NCI-H146 treated with DMSO at 0.1 percent for 48 hours (cell line): ENCODE data around the gene WNT3A.

Experiments
- DNase-seq: peaks from one replicate; lab custom pipeline; 2025; ENCODE audit not compliant: unreplicated experiment; lab: John Stamatoyannopoulos, UW

WNT3A gene

DNA sequence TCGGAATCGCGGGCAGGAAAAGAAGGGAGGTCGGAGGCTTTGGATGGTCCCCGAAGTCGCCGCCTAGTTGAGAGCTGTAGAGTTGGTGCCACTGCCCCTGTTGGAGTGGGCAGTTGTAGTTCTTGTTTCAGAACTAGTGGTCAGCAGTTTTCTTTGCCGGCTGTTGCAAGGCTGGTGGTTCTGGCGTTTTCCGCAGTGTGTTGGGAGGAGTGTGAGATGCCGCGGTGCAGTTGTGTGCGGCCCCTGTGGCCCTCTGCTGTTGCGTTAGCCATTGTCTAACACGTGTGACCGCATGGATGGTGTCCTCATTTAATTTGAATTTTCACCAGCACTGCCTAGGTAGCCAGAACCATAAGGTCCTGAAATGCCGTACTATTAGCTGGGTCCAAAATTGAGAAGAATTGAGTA is 77.1 kb downstream of the WNT3A start:
- DNase-seq = no peak

GRCh38 chr1:228084325-228084724 is 77.5 kb downstream of the WNT3A start:
- DNase-seq = no peak

DNA sequence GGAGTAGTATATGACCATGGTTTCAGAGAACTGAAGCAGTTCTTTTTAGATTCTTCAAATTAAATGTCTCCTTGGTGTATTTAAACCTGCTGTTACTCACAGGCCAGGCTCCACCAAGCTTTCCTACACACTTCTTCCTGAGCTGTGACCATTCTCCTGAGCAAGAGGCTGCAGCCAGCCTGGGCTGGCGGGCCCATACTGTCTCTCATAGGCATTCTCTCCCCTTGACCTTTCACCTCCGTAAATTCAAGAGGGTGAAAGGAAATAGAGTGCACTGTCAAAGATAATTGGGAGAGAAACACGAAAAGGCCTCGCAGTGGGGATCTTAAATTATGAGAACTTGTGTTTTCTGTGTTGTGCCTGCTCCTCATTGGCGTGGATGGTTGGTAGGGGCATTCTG is 78.0 kb downstream of the WNT3A start:
- DNase-seq = no peak

- no peak for DNase-seq
Observed at GRCh38 chr1:228085287-228085951, 78.6 kb downstream of the WNT3A start.

DNA sequence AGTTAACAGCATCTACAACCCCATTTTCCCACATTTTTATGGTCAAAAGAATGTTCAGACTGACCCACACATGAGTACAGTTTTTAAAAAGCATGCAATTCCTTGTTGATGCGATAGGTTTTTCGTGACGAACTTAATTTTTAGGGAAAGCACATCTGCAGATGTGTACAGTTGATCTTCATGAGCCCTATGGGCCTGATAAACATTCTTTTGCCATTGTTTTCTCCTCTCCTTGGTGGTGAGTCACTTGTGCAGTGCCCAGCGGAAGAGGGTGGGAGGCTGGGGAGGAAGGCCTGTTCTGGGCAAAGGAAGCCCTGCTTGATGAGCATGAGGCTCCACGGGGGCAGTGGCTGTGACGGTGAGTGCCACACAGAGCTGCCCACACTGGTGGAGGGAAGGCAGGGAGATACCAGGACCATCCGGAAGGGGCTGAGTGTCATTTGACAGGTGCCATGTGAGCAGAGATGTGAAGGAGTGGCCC is 81.0 kb downstream of the WNT3A start:
- DNase-seq = no peak

GRCh38 chr1:228088586-228089498 is 82.0 kb downstream of the WNT3A start:
- DNase-seq = no peak

GRCh38 chr1:228089519-228090380 is 83.0 kb downstream of the WNT3A start:
- DNase-seq = no peak

GRCh38 chr1:228090613-228091081 is 83.8 kb downstream of the WNT3A start:
- no peak for DNase-seq

DNA sequence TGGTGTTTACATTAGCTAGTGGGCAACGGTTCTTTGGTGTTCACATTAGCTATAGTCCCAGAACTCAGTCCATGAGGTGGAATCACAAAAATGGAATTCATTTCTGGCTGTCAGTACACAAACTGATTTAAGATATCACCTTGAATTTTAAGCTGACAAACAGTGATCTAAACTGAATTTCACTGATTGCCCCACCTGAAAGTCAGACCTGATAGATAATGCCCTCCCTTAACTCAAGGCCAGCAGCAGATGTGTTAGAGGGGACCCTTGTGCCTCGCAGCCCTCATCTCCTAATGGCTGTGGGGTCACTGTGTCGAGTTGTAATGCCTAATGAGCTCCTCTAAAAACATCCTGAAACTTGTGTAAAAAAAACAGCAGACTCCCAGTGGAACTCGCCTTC is 84.3 kb downstream of the WNT3A start:
- DNase-seq = no peak

DNA sequence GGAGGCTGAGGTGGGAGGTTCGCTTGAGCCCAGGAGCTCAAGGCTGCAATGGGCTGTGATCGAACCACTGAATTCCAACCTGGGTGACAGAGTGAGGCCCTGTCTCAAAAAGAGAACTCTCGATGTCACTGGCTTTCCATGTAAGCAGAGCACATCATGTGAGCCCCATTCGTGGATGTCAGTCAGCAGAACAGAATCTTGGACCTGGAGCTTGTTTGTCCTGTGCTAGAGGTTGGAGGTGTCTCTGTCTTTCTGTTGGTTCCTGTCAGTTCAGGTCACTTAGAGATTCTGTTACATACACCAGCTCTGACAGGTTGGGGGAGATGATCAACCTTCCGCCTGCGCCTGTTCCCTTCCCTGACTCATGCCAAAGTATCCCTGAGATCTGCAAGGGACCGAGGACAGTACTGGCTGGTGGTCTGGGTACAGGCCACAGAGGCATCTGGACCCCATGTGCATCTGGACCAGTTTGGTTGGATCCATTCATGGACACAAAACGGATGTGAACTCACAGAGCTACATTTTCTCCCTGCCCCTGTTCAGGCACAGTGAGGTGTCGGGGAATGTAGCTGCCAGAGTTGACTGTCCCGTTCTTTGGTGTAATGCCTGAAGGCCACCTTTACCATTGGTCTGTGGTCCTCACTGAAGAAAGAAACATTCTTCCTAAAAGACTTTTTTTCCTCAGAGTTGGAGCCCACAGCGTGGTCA is 85.7 kb downstream of the WNT3A start:
- no peak for DNase-seq

DNA sequence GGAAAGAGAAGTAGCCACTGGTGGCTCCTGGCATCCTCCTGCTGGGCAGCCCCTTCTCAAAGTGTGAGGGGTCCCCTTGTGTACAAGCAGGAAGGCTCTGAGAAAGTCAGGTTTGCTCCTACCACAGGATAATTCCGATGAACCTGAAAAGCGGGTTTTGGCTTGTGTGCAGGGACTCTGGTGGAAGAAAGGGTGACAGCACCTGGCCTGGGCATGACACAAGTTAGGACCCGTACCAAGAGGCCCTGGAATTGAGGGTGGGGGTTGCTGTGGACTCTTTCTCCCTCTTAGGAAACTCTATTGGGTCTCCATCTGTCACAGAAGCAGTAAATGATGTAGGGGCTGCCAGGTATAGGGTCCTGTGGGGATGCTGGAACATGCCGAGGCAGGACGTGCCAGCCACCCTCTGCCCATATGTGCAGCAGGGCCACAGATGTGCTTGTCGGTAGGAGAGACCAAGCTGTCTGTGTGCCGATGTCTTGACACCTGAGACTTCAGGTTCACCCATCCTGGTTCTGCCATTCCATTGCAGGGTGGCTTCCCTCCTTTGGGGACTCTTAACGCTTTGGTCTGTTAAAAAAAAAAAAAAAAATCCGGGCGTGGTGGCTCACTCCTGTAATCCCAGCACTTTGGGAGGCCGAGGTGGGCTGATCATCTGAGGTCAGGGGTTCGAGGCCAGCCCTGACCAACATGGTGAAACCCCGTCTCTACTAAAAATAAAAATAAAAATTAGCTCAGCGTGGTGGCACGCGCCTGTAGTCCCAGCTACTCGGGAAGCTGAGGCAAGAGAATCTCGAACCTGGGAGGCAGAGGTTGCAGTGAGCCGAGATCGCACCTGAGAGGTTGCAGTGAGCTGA is 86.5 kb downstream of the WNT3A start:
- no peak for DNase-seq

GRCh38 chr1:228094432-228095016 is 87.7 kb downstream of the WNT3A start:
- no peak for DNase-seq

DNA sequence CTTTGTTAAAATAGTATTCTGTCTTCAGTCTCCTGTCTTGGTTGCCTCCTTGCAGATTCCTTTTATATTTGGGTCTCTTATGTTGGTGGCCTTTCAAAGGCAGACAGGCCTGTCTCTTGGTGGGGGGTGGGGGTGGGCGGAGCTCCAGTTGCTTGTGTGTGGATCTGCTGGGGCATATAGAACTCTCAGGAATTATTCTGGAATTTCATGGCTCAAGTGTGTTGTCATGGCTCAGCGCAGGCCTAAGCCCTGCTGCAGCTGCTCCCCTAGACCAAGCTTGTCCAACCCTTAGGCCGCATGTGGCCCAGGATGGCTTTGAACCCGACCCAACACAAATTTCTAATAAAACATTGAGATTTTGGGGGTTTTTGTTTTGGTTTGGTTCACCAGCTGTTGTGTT is 88.4 kb downstream of the WNT3A start:
- DNase-seq = no peak

DNA sequence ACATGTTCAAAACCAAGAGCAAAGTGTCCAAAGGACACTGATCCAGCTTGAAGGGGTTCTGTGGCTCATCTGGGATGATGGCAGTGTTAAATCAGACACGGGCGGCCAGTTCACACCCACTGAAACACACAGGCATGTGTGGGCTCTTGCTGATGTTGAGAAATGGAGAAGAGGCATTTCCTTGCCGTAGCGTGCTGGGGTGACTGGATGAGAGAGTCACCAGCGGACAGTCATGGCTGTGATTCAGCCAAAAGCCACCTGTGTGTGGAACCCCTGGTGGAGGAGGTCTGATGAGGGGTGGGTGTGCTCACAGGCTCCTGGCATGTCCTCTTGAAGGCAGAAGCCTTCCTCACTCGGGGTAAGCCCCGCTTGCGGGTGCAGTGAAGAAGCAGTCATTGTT is 89.1 kb downstream of the WNT3A start:
- no peak for DNase-seq

GRCh38 chr1:228096416-228097332 is 89.9 kb downstream of the WNT3A start:
- DNase-seq = no peak

GRCh38 chr1:228097333-228098081 is 90.7 kb downstream of the WNT3A start:
- DNase-seq = no peak

GRCh38 chr1:228098323-228098931 is 91.6 kb downstream of the WNT3A start:
- no peak for DNase-seq
